Hypothalamus (tissue), 51 donors: ENCODE results near the gene SDHA.

Source experiments
- DNase-seq, 51 donors: peaks; one replicate each; lab custom pipeline; 2025; lab: John Stamatoyannopoulos, UW

Gene SDHA

GRCh38 chr5:217494-218456, at the start of gene SDHA, which contains the start of gene CCDC127:
SDHA (plus strand) TSS chr5:218320; CDS start chr5:218356, 36 bp downstream.
CCDC127 (minus strand) TSS chr5:218153; CDS start chr5:216849, 1,304 bp downstream.
- DNase-seq: peak; percentile 47 to 98 (median 89)

- peak in 1 of 51 donors; percentile 15 for DNase-seq
Measured at GRCh38 chr5:169071-169727, 48.9 kb upstream of the SDHA start.

DNA sequence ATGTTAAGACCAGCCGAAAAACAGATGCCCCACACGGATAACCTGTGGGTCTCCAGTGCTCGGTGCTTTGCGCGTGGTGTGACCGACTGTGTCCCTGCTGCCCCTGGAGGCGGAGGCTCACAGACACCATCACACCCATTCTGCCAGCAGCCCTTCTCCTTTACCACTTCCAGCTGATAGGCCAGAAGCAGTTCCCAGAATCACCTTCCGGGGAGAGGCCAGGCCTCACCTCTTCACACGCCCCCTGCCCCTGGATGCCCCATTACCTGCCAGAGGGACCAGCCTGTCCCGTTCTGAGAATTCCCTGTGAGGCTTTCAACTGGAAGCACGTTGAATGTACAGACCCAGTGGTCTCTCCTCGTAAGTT, 48.4 kb upstream of the SDHA start:
- DNase-seq: no peak

- no peak for DNase-seq
Measured at GRCh38 chr5:170971-171800, 46.9 kb upstream of the SDHA start.

GRCh38 chr5:171801-172331, 46.3 kb upstream of the SDHA start:
- no peak for DNase-seq

DNA sequence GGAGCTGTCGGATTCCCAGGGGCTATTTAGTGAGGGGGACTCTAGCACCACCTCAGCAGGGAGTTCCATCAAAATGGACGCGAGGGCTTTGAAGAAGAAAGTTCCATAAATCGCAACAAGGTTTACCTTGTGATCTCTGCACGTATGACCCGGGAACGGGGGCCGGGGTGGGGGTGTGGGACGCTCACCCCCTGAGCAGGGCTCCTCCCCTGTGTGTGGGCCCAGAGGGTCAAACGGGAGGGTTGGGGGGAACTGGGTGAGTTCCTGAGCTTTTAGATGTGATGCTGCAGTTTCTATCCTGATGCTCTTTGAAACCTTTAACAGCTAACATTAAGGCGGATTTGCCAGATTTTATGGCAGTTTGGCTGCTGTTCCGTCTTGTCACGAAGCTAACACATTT, 45.7 kb upstream of the SDHA start:
- DNase-seq: no peak

DNA sequence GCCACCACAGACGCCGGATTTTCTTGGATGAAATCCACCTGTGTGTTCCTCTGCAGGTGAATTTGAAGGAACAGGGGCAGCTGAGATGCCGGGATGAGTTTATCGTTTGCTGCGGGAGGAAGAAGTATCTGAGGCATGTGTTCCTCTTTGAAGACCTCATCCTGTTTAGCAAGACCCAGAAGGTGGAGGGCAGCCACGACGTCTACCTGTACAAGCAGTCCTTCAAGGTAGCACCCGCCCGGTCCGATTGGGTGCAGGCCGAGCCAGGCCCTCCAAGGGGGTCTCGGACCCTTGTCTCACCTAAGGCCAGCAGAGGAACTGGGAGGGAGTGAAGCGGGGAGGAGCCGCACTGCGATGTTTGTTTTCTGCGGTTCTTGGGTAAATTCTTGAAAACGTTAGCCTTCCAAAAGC, 45.3 kb upstream of the SDHA start:
- DNase-seq: no peak

DNA sequence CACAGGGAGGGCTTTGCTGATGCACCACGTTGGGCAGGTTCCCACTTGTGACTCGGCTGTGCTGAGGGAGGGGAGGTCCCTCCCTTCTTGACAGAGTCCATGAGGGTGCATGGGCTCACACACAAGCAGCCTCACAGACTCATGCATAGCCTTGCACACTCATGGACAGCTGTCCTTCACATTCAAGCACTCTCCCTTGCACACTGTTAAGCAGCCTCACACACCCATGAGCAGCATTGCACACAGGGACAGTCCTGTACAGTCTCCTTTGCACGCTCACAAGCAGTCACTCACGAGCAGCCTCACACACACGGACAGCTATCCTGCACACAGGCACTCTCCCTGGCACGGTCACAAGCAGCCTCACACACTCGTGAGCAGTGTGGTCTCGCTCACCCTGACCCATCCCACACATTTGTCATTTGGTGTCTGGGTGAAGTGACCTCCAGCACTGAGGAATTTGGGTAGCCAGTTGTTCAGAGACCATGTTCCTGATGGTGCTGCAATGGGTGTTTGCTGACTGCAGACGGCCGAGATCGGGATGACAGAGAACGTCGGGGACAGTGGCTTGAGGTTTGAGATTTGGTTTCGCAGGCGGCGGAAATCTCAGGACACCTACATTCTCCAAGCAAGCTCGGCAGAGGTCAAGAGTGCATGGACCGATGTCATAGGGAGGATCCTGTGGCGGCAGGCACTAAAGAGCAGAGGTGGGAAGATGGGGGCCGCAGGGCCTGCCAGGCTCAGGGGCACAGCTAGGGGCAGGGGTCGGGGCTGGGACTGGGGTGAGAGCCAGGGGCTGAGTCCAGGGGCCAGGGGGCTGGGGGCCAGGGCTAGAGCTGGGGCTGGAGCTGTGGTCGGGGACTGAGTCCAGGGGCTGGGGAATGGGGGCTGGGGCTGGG, 44.5 kb upstream of the SDHA start:
- DNase-seq: no peak

- DNase-seq: no peak
Measured at GRCh38 chr5:174291-174600, 43.9 kb upstream of the SDHA start.

DNA sequence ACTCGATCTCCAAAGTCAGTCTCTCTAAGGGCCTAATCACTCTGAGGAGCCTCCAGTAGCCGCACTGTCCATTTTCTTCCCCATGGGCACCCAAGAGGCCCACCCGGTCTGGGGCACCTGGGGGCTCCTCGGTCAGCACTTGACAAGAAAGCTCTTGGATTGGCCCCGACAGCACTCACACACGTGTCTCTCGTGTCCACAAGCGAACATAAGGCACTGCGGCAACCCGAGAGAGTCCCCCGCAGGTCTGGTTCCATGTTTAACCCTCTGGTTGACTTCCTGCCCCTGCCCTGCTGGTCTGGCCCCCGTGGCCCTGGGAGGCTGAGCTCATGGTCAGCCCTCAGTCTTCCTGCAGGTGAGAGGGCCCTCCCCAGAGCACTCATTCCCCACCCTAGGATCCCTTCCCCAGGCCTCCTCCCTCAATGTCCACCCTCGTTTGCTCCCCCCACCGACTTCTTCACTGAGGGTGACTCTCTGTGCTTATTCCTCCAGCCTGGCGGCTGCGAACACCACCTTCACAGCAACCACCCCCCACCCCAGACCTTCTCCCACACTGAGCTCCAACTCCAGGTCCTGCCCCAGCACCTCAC, 43.1 kb upstream of the SDHA start:
- no peak for DNase-seq

DNA sequence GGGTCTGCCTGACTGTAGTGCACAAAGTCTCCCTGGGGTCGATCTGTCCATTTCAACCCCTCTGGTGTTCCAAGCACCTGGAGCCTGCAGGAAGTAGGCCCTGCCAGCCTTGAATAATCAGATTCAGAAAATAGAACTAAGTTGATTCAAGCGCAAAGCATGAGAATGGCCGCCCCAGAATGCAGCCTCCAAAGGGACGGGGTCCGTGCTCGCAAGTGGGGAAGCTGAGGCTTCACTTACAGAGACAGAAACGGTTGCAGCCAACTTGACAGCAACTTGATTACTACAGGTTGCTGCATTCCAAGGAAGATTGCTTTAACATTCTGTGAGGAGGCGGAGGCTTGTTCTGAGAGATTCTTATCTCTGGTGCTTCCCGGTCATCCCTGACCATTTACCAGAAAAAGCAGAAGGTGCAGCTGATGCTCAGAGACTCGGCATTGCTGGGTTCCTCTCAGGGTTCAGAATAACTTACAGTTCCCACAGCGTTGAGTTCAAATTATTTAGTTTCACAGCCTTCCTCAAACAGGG, 41.8 kb upstream of the SDHA start:
- DNase-seq: no peak

- DNase-seq: no peak
Measured at GRCh38 chr5:178110-178509, 40.0 kb upstream of the SDHA start.

- DNase-seq: no peak
Measured at GRCh38 chr5:179401-179800, 38.7 kb upstream of the SDHA start.

GRCh38 chr5:180286-180918, 37.7 kb upstream of the SDHA start:
- DNase-seq: no peak

DNA sequence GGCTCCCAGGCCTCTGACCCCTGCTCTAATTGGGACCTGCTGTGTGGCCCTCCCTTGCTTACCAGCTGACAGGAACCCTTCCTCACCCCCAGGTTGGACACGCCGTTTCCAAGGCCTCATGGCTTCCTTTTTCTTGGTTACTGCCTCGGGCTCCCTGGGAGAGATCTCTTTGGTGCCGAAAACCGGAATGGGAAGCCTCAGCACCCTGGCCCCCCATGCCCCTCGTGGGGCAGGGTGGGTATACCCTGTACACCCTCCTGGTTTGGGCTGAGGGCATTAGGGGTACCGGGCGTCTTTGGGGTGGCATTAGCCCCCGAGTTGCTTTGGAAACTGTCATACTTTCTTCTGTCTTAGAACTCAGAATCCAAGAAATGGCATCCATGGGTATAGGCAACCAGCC, 37.0 kb upstream of the SDHA start:
- no peak for DNase-seq

DNA sequence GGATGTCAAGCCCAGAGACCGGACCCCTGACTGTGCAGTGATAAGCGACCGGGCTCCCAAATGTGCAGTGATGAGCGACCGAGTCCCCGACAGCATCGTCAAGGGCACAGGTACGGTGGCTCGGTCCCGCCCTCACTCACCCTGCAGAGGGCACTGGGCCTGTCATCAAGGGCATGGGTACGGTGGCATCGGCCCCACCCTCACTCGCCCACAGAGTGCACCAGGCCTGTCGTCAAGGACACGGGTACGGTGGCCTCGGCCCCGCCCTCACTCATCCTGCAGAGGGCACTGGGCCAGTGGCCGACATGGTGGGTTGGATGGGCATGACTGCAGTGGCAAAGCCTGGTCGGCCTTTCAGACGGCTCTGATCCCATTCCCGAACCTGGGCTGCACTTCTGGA, 36.6 kb upstream of the SDHA start:
- no peak for DNase-seq

DNA sequence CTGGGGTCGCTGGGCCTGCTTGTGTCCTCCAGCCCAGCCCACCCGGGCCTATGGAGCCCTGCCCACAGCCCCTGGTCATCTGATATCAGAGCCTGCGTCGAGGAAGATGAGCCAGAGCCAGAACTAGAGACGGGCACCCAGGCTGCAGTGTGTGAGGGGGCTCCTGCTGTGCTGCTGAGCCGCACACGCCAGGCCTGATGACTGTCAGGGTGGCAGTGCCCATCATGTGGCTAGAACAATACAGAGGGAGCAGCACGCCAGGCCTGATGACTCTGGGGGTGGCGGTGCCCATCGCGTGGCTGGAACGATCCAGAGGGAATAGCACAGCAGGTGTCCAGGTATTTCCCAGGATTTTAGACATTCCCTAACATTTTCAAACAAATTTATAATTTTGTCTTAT, 36.0 kb upstream of the SDHA start:
- no peak for DNase-seq

- DNase-seq: no peak
Measured at GRCh38 chr5:184471-184870, 33.6 kb upstream of the SDHA start.
